Tibial nerve (tissue), 4 donors: Measurements from ENCODE around the gene TRPV6. TPM values are rescaled to one million over a fixed set of nuclear protein-coding genes. Genes with fewer than 3 reads are reported as not detected.

Experiments used
- DNase-seq, 2 donors: peaks; one replicate each; pipeline ENCODE4 v3.0.0-alpha.2; 2019; ENCODE audit warnings: low spot score in 2 of 2
- H3K27ac ChIP-seq, 4 donors: fragments of 200-600 bp; sonication (generic) in 3 of 4; one replicate each; pipeline ENCODE4 v1.5.1; 2017 to 2019; ENCODE audit warnings: mild to moderate bottlenecking in 1 of 4
- H3K27me3 ChIP-seq, 2 donors: fragments of 200-600 bp; sonication (generic) in 1 of 2; one replicate each; pipeline versions ENCODE4 v1.5.1 to v1.6.0; 2017 to 2019
- H3K36me3 ChIP-seq, 3 donors: fragments of 200-600 bp; sonication (generic); one replicate each; pipeline ENCODE4 v1.5.1; 2018 to 2019
- H3K4me1 ChIP-seq, 4 donors: fragments of 200-600 bp; sonication (generic) in 3 of 4; one replicate each; pipeline ENCODE4 v1.5.1; 2017 to 2019
- H3K4me3 ChIP-seq, 4 donors: fragments of 200-600 bp; sonication (generic) in 3 of 4; one replicate each; pipeline ENCODE4 v1.5.1; 2017 to 2019; ENCODE audit warnings: mild to moderate bottlenecking in 1 of 4, moderate library complexity in 1 of 4
- H3K9me3 ChIP-seq, 4 donors: fragments of 200-600 bp; sonication (generic) in 3 of 4; one replicate each; pipeline ENCODE4 v1.5.1; 2017 to 2019
- EP300 ChIP-seq, 2 donors: sonication (generic); formaldehyde crosslinking; IDR thresholded peaks; one replicate each; pipeline ENCODE4 v1.6.1; 2017; ENCODE audit warnings: antibody characterized with exemption in 2 of 2, mild to moderate bottlenecking in 1 of 2
- POLR2A ChIP-seq, 2 donors: fragments of 450-650 bp; IDR thresholded peaks; one replicate each; pipeline ENCODE4 v1.6.1; 2017; ENCODE audit warnings: antibody characterized with exemption in 2 of 2, mild to moderate bottlenecking in 2 of 2, moderate library complexity in 2 of 2
- whole genome bisulfite sequencing, 2 donors: methylation state at CpG; one replicate each; pipeline ENCODE4 v1.1.5; 2018; 5-methylcytosine and 5-hydroxymethylcytosine counted together
- total RNA-seq, 4 donors: library from RNA; depleted of rRNA; stranded (reverse); fragments of >200 nt; gene quantifications; one replicate each; pipeline ENCODE4 v1.1.0, GENCODE V29; 2016
- TF ChIP-seq, protein P1 (sequence below), 5 experiments: fragments of 200-600 bp in 3 of 5; fragments of 450-650 bp in 2 of 5; sonication (generic) in 3 of 5; IDR thresholded peaks; one replicate each; pipeline ENCODE4 v1.5.1; 2016 to 2019; ENCODE audit warnings: antibody characterized with exemption in 5 of 5, mild to moderate bottlenecking in 3 of 5, moderate library complexity in 2 of 5

TRPV6 gene
- total RNA-seq, 4 donors from 2014 or later: under 0.01 to 0.78 (median under 0.01) TPM; not detected in 1

DNA sequence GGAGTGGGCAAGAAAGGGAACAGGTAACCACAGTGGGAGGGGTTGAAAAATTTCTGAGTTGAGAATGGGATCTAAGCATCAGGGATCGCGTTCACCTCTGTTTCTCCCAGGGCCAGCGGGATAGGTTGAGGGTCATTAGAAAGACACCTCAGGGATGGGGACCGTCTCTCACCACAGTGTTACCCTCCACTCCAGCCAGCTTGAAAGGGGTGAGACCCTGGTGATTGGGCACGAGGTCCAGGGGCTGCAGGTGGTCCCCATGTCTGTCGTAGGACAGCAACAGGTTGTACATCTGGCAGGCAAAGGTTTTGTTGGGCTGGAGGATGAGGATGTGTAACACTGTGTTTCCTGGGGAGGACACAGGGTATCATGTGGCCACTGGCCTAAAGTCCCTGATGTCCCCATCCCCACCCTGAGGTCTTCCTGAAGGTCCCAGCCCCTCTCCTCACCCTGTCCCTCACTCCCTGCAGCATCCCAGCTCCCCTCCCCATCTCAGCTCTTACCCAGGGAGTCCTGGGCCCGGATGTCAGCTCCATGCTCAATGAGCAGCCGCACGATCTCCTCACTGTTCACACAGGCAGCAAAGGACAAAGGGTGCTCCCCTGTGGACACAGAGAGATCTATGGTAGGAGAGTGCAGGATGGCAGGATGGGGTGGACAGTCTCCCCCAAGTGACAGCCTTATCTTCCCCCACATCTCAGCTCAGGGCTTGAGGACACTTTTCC is 9.1 kb downstream of the TRPV6 start:
- Histone ChIP-seq H3K27me3 (peaks cover 0 to 14% of the 10 kb centered on the region in 2 donors), H3K27ac (no peak overlapping the region), H3K9me3 (no peaks in the 10 kb centered on the region), H3K36me3 (peaks cover 0 to 10% (median 0%) of the 10 kb centered on the region in 3 donors), H3K4me3 (no peak overlapping the region), H3K4me1 (no peaks in the 10 kb centered on the region)
- 84 to 90% methylated on average over 9 of the region's 9 CpGs for WGBS, 2 donors
- TF ChIP-seq EP300 (IDR thresholded peaks at IDR 0.05) (no peak), POLR2A (IDR thresholded peaks at IDR 0.05) (no peak)
- TF ChIP-seq, protein P1, sequence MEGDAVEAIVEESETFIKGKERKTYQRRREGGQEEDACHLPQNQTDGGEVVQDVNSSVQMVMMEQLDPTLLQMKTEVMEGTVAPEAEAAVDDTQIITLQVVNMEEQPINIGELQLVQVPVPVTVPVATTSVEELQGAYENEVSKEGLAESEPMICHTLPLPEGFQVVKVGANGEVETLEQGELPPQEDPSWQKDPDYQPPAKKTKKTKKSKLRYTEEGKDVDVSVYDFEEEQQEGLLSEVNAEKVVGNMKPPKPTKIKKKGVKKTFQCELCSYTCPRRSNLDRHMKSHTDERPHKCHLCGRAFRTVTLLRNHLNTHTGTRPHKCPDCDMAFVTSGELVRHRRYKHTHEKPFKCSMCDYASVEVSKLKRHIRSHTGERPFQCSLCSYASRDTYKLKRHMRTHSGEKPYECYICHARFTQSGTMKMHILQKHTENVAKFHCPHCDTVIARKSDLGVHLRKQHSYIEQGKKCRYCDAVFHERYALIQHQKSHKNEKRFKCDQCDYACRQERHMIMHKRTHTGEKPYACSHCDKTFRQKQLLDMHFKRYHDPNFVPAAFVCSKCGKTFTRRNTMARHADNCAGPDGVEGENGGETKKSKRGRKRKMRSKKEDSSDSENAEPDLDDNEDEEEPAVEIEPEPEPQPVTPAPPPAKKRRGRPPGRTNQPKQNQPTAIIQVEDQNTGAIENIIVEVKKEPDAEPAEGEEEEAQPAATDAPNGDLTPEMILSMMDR (IDR thresholded peaks at IDR 0.05): no peak
- no peak for DNase-seq

DNA sequence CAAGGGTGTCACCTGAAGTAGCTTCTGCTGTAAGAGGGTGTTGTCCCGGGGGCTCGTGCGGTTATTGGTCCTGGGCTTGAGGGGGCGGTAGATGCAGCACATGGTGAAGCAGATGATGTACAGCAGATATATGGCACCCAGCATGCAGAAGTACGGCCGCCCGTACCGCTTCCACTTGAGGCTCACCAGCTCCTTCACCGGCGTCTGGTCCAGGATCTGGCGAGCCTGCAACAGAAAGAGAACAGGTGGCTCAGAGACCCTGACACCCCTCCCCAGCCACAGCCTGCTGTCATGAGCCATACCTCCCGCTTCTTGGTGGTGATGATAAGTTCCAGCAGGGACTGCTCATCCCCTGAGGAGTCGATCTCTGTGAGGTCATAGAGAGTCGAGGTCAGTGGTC is 10.1 kb downstream of the TRPV6 start:
- 91 to 94% methylated on average over 14 of the region's 14 CpGs for WGBS, 2 donors
- H3K9me3 ChIP-seq: no peaks in the 10 kb centered on the region
- no peak overlapping the region for H3K27ac ChIP-seq
- H3K4me3 ChIP-seq: no peak overlapping the region
- H3K36me3 ChIP-seq: peaks cover 0 to 20% (median 0%) of the 10 kb centered on the region in 3 donors
- H3K4me1 ChIP-seq: no peaks in the 10 kb centered on the region
- H3K27me3 ChIP-seq: peaks cover 0 to 14% of the 10 kb centered on the region in 2 donors
- no peak for TF ChIP-seq POLR2A (IDR thresholded peaks at IDR 0.05)
- DNase-seq: no peak

DNA sequence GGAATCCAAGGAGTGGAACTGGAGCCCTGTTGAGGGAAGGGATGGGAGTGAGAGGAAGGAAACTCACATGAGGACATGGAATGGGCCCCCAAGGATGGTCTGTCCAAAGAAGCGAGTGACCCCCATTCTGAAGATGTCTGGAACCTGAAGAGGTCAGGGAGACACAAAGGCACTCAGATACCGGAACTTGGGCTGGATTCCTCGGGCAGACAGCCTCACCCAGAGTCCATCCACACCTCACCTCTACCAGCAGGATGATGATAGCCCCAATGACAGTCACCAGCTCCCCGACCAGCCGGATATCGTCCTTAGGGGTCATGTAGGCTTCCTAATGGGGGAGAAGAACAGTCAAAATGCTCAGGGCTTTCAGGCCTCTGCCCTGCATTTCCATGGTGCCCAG is 10.7 kb downstream of the TRPV6 start:
- no peaks in the 10 kb centered on the region for H3K4me1 ChIP-seq
- no peak overlapping the region for H3K4me3 ChIP-seq
- TF ChIP-seq EP300 (IDR thresholded peaks at IDR 0.05) (no peak), POLR2A (IDR thresholded peaks at IDR 0.05) (no peak)
- TF ChIP-seq, protein P1 (IDR thresholded peaks at IDR 0.05): no peak
- WGBS, 2 donors: 90 to 94% methylated on average over 6 of the region's 6 CpGs
- H3K27ac ChIP-seq: no peak overlapping the region
- peaks cover 0 to 8% of the 10 kb centered on the region in 2 donors for H3K27me3 ChIP-seq
- DNase-seq: no peak
- no peaks in the 10 kb centered on the region for H3K9me3 ChIP-seq
- H3K36me3 ChIP-seq: peaks cover 0 to 24% (median 0%) of the 10 kb centered on the region in 3 donors

DNA sequence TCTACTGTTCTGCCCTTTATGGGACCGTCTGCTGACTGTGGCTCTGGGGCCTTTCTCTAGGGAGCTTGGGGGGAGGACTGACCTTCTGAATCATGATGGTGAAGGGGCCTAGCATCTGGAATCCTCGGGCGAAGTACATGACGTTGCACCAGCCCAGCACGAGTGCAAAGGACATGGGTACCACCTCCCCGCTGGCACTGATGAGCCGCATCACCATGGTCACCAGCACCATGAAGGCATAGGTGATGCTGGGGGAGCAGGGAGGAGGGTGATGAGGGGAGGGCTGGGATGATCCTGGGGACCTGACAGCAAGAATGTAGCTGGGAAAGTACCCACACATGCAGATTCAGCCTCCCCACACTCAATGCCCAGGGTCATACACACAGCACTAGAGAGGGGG is 11.1 kb downstream of the TRPV6 start:
- TF ChIP-seq, protein P1 (IDR thresholded peaks at IDR 0.05): no peak
- no peak for TF ChIP-seq EP300 (IDR thresholded peaks at IDR 0.05)
- no peak for TF ChIP-seq POLR2A (IDR thresholded peaks at IDR 0.05)
- WGBS, 2 donors: 91 to 92% methylated on average over 7 of the region's 7 CpGs
- H3K27me3 ChIP-seq: peaks cover 0 to 4% of the 10 kb centered on the region in 2 donors
- no peak overlapping the region for H3K27ac ChIP-seq
- peaks cover 0 to 28% (median 0%) of the 10 kb centered on the region in 3 donors for H3K36me3 ChIP-seq
- H3K4me3 ChIP-seq: no peak overlapping the region
- DNase-seq: no peak
- no peaks in the 10 kb centered on the region for H3K9me3 ChIP-seq
- no peaks in the 10 kb centered on the region for H3K4me1 ChIP-seq

DNA sequence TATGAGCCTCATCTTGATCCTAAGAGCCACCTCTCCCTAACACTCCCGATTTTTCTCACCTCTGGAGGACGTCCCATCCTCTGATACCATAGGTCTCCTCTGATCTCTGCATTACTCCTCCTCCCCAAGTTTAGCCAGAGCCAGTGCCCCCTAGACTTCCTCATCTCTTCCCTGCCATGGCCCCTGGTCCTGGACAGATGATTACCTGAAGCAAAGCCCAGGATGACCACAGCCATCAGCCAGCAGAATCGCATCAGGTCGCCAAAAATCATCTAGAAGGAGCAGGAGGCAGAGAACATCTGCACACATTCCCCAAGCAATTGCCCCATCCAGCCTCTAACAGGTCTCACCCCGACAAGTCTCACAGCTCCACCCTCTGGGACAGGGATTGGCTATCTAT is 11.7 kb downstream of the TRPV6 start:
- WGBS, 2 donors: 87 to 94% methylated on average over 5 of the region's 5 CpGs
- TF ChIP-seq EP300 (IDR thresholded peaks at IDR 0.05): no peak
- TF ChIP-seq, protein P1 (IDR thresholded peaks at IDR 0.05): no peak
- no peak for TF ChIP-seq POLR2A (IDR thresholded peaks at IDR 0.05)
- Histone ChIP-seq H3K27ac (no peak overlapping the region), H3K27me3 (peaks cover 0 to 4% of the 10 kb centered on the region in 2 donors), H3K9me3 (no peaks in the 10 kb centered on the region), H3K4me1 (no peaks in the 10 kb centered on the region), H3K4me3 (no peak overlapping the region), H3K36me3 (peaks cover 0 to 33% (median 0%) of the 10 kb centered on the region in 3 donors)
- no peak for DNase-seq
